Endometrial microvascular endothelial cells (primary cell): ENCODE measurements around the gene SOX13. TPM values are rescaled to one million over a fixed set of nuclear protein-coding genes. Genes with fewer than 3 reads are reported as not detected.

Experiments
- in situ Hi-C: cut with HindIII; loops from 2 replicates; pipeline ENCODE4 v1.10.0; 2017; ENCODE audit warnings: low sequenced_read_pairs, low pct_unique_long_range_greater_than_20kb; ENCODE audit errors: inconsistent ontology term
- total RNA-seq: library from RNA; depleted of rRNA; stranded (reverse); fragments of >200 nt; gene quantifications from one replicate; pipeline ENCODE4 v1.2.3, GENCODE V29; 2015; ENCODE audit errors: inconsistent ontology term

The SOX13 gene
- total RNA-seq, 1 donor from 2014 or later, result 8.7 TPM

DNA sequence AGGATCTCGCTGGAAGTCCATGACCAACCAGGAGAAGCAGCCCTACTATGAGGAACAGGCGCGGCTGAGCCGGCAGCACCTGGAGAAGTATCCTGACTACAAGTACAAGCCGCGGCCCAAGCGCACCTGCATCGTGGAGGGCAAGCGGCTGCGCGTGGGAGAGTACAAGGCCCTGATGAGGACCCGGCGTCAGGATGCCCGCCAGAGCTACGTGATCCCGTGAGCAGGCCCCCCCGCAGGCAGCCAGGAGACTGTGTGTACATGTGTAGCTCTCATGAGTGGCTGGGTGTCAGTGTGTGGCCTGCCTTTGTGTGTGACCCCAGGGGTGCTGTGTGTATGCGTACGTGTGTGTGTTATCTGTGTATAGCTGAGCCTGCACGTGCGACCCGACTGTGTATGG lies 51.7 kb downstream of the SOX13 start:
- in situ Hi-C loops, result loop anchor here (25.0 kb wide), 1 partner anchor 262 kb away; the partner anchor contains the start of gene SNRPE

DNA sequence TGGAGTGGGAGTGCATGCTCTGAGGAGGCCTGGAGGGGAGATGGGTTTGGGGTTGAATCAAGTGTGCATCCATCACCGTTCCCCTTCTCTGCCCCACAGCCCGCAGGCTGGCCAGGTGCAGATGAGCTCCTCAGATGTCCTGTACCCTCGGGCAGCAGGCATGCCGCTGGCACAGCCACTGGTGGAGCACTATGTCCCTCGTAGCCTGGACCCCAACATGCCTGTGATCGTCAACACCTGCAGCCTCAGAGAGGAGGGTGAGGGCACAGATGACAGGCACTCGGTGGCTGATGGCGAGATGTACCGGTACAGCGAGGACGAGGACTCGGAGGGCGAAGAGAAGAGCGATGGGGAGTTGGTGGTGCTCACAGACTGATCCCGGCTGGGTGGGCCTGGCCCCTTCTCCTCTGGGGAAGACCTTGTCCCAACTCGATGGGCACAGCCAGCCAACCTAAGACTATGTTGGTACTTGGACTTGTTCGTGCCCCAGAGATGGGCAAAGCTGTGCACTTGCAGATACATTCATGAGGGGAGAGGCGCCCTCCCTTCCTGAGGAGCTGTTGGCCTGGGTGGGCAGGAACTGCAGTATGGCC lies 52.9 kb downstream of the SOX13 start:
- in situ Hi-C loops, result loop anchor here (25.0 kb wide), 1 partner anchor 264 kb away; the partner anchor contains the start of gene SNRPE

DNA sequence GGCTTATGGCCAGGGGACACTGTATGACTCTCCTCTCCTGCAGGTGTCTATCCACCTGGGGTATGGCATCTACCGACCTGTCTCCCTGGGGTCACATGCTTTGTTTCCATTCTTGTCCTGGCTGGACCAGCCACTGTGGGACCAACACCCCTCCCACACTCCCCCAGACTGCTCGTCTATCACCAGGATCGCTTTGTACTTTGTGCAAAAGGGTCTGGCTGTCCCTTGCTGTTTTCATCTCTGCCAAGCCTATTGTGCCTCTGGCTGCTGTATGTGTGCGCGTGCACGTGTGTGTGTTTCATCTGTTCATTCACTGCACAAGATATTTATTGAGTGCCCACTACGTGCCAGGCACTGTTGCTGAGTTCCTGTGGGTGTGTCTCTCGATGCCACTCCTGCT lies 53.5 kb downstream of the SOX13 start:
- in situ Hi-C loops, result loop anchor here (25.0 kb wide), 1 partner anchor 264 kb away; the partner anchor contains the start of gene SNRPE

DNA sequence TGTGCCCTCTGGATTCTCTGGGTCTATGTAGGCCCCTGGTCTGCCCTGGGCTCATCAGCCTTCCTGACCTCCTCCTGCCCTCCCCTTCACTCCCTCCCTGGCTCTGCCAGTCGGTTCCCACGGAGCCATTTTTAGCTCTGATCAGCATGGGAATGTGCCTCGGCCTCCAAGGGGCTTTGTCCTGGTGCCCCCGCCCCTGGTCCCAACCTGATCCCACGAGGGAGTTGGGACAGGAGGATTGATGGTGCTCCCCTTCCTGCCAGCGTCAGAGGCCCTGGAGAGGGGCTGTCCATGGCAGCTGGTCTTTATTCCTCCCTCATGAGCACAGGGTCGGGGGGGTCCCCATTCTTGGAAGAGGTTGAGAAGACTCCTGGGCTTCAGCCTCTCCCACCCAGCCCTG lies 54.0 kb downstream of the SOX13 start:
- in situ Hi-C loops, result loop anchor here (25.0 kb wide), 1 partner anchor 265 kb away; the partner anchor contains the start of gene SNRPE

DNA sequence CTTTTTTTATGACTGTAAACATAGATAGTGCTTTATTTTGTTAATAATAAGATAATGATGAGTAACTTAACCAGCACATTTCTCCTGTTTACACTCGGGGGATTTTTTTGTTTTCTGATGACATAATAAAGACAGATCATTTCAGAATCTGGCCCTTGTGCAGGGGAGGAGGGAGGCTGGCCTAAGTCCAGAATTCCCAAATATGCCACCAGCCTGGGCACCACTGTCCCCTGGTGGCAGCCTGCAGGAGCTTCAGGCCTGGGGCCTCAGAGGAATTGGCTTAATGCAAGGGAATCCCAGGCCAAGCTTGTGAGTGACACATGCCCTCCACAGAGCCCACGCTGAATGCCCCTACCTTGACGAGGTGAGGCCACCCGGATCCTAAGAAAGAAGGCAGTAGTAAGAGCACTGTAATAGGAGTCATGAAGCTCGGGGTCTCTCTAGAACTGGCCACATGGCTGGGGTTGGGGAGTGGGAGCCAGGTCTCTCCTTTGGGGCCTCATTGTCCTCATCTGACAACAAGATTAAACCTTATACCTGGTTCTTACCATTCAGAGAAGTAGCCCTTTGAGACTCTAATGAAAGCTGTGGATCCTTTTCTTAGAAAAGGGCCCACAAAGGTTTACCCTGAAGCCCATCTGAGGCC lies 54.8 kb downstream of the SOX13 start:
- in situ Hi-C loops, result loop anchor here (25.0 kb wide), 1 partner anchor 265 kb away; the partner anchor contains the start of gene SNRPE

DNA sequence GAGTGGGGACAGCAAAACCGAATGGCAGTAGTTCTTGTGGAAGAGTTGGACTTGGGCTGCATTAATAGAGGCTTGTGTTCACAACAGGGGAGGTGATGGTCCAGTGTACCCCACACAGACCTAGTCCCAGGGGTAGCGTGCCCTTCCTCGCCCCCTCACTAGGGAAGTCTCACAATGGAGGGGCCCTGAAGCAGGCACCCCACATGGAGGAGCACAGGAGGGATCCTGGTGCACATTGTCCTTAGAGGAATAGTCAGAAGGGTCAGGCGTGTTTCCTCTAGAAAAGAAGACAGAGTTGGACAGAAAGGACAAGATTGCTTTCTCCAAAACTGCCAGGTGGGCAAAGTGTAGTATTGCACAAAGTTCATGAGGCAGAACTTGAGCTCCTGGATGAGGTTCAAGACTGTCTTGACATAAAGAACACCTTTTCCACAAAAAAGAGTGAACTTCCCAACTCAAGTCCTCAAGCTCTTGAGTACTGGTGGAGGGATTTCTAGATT lies 55.6 kb downstream of the SOX13 start:
- in situ Hi-C loops, result loop anchor here (25.0 kb wide), 1 partner anchor 266 kb away; the partner anchor contains the start of gene SNRPE

DNA sequence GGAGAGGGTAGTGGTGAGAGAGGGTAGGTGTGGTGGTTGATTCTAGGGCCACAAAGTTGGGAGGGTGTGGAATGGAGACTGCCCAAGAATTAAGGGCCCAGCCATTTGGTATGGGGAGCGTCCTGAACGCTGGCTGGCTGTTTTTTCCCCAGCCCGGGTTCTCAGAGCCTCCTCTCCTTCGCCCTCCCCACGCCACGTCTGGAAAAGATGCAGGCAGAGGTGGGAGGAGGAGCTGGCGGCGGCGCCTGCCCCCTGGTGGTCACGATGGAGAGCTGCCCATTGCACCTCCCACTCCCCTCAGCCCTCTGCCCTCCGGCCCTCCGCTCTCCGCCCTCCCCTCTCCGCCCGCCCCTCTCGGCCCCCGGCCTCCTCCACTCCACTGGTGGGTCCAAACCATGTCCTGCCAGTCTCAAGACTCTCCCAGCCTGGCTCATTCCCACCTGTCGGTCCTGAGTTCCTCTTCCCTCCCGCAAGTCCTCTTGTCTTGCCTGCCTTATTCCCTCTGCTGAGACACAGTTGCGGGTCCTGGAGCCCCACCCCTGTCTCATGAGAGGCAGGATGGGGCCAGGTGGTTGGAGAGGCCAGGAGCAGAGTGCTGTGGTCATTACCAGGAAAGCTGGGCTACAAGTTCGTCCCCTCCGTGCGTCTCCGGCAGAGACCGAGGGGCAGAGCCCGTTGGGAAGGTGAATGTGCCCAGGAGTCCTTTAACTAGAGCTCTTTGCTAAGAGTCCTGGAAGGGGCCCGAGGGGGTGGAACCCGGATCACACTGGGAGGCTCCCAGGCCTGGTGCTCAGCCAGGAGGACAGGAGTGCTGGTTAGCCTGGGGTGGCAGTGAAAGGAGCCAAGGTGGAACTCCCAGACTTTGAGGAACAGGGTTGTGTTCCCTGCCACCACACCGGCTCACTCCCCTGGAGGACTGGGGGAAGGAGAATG lies 56.3 kb downstream of the SOX13 start:
- in situ Hi-C loops, result loop anchor here (25.0 kb wide), 1 partner anchor 267 kb away; the partner anchor contains the start of gene SNRPE

DNA sequence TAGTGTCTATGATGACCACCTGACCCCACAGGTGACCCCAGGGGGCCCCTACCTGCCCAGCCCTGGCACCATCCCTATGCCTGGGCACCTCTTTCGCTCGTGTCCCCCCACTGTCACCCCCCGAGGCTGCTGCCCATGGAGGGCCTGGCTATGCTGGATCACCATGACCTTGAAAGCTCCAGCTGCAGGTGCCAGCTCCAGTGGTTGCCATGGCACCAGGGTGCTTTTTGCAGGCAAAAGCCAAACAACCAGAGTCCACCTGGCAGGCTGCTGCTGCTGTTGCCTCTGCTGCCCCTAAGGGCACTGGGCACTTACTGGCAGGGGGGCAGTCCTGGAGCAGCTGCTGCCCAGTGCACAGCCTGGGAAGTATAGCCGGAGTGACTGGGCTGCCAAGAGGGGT lies 57.3 kb downstream of the SOX13 start:
- in situ Hi-C loops, result loop anchor here (25.0 kb wide), 1 partner anchor 268 kb away; the partner anchor contains the start of gene SNRPE

DNA sequence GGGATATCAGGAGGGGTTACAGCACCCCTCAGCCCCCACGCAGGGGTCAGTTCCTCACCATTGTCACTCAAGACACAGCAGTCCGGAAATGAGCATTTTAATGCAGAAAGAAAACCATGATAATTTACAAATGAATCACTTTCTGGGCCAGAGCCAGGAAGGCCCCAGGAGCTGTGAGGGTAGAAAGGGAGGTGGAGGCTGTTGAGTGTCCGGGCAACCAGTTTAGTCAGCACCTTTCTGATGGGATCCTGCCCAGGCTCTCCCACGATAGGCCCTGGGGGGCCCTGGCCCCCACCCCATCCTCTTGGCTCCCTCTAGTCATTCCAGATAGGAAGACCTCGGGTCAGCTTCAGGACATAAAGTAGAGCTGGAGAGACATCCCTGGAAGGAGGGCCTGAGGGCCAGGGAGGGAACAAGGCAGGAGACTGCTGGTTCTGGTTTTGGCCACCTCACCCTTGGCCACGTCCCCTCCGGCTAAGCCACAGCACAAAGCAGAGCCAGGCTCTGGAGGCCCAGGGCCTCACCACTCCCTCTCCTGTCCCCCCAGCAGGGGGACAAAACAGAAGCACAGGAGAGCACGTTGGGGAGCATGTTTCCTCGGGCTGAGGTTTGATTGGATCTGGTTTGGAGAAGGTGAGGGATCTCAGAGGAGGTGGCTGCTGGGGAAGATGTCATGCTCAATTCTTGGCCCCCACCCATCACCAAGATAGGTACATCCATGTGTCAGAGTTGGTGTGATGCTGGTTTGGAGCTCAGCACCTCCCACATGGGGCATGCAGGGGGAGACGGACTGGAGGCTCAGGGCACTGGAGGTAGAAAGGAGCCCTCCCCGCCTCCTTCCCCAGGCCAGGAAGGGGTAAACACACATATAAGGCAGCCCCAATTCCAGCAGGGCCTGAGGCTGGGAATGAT lies 58.3 kb downstream of the SOX13 start:
- in situ Hi-C loops, result loop anchor here (25.0 kb wide), 1 partner anchor 269 kb away; the partner anchor contains the start of gene SNRPE

DNA sequence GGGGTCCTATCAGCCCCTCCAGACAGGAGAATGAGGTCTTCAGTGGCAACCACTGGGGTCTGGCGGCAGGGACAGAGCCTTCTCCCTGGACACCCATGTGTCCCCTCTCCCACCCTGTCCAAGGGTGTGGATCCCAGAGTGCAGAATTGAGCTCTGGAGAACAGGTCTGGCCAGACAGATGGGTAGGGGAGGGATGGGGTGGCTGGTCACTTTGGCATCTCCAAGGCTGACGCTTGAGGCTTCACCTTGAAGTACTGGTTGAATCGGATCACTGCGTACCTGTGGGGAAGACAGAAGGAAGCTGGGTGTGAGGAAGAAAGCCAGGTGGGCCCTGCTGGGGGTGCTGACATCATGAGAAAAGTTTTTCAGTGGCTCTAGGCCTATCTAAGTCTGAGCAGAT lies 59.1 kb downstream of the SOX13 start:
- in situ Hi-C loops, result loop anchor here (25.0 kb wide), 1 partner anchor 270 kb away; the partner anchor contains the start of gene SNRPE

DNA sequence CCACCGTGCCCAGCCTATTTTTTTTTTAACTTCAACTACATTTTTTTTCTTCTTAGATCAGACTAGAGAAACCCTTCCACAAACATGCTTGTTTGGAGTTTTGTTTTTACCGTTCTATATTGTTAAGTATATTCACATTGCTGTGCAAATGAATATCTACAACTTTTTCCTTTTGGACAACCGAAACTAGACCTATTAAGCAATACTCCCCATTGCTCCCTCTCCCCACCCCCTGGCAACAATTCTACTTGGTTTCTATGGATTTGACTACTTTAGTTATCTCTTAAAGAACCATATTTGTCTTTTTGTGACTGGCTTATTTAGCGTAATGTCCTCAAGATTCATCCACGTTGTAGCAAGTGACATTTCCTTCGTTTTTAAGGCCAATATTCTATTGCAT lies 59.8 kb downstream of the SOX13 start:
- in situ Hi-C loops, result loop anchor here (25.0 kb wide), 1 partner anchor 270 kb away; the partner anchor contains the start of gene SNRPE

DNA sequence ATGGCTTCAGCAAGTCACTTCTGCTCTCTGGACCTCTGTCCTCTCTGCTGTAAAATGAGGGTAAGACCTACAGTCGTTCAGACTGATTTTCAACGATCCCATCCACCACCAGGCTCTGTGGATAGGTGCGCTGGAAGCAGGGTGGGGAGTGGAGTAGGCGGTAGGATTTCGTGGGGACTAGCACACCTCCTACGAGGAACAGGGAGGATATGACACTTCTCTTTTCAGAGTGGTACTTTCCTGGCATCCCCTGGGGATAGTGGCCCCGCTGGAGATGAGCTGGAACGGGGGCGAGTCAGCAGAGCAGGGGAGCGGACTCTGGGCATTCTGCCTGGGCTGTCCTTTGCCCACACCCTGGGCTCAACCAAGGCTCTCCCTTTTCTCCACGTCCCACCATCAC lies 61.2 kb downstream of the SOX13 start:
- in situ Hi-C loops, result loop anchor here (25.0 kb wide), 1 partner anchor 272 kb away; the partner anchor contains the start of gene SNRPE

DNA sequence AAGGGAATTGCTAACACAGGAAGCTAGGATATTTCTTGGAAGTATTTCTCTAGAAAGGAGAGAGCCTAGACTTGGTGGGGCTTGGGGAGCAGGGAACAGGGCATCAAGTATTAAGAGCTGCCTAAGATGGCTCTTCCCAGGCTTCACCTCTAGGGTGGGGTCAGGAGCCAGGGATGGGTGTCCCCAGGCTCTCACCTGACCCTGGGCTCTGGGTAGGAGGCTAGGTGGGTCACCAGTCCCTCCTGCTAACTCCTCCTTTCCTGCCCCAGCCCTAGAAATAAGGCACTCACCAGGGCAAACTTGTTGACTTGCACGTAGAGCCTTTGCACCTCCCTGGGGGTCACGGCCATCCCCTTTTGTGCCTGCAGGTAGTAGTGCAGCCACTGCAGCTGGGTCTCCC lies 63.9 kb downstream of the SOX13 start:
- in situ Hi-C loops, result loop anchor here (25.0 kb wide), 1 partner anchor 275 kb away; the partner anchor contains the start of gene SNRPE

DNA sequence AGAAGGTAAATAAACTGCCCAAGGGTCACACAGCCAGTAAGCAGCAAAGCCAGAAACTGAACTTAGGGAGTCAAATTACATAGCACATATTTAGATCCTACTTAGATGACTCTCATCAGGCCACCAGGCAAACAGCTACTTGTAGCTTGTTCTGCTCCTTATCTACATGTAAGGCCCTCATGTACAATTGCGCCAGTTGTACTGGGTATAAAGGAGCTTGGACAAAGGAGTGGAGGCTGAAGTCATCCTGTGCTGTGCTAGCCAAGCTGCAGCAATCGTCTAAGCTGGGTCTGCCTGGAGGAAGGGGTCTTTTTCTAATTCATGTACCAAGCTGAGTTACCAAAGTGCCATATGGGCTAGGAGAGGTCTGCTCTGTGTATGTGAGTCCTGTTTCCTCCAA lies 66.2 kb downstream of the SOX13 start:
- in situ Hi-C loops, result loop anchor here (25.0 kb wide), 1 partner anchor 277 kb away; the partner anchor contains the start of gene SNRPE

DNA sequence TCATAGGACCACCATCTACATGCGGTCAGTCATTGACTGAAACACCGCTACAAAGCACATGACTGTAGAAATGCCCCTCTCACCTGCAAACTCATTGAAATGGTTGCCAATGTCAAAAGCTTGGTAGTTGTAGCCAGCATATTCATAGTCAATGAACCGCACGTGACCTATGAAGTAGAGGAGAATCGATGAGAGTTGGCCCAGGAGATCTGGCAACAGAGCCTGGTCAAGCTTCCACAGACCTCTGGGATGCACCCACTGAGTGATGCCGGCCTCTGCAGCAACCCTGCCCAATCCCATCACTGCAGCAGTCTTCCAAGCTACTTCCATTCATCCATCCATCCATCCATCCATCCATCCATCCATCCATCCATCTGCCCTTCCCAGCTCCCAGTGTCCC lies 67.0 kb downstream of the SOX13 start:
- in situ Hi-C loops, result loop anchor here (25.0 kb wide), 1 partner anchor 278 kb away; the partner anchor contains the start of gene SNRPE

DNA sequence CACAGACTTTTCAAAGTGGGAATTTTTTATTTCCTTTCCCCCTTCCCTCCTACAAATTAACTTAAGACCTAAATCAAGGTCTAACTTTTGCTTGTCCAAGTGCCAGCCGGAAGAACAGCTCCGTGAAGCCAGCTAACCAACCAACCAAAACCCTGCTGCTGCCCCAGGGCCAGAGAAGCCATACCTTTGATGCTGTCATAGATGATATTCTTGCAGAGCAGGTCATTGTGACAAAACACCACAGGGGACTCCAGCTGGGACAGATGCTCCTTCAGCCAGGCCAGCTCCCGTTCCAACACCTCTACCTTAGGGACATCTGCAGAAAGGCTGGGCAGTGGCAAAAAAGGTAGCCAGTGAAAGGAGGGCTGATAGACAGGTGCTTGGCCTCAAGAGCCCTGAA lies 68.2 kb downstream of the SOX13 start:
- in situ Hi-C loops, result loop anchor here (25.0 kb wide), 1 partner anchor 279 kb away; the partner anchor contains the start of gene SNRPE
